ENCODE measurements around the gene TTC21A. TPM values are rescaled to one million over a fixed set of nuclear protein-coding genes. Genes with fewer than 3 reads are reported as not detected.

The TTC21A gene
- total and polyA plus RNA-seq, 2 donors (not counting 1 experiment from before 2014, with no cell fraction given): 1.6 to 2.1 TPM

- Histone ChIP-seq H4K20me1 (ENCODE audit: control insufficient read depth, extremely low read depth, insufficient read depth, low read length) (no peaks in the 10 kb centered on the region), H3K79me2 (ENCODE audit: control insufficient read depth, insufficient read depth, low read length) (no peaks in the 10 kb centered on the region), H3K4me3 (replicated peaks in 1 of 4; ENCODE audit: control extremely low read depth in 1 of 4, insufficient read depth in 1 of 4, low read depth in 3 of 4, low read length in 4 of 4) (no peak overlapping the region), H3K27ac (ENCODE audit: insufficient read depth, low read length) (no peak overlapping the region), H2AFZ (ENCODE audit: low read length) (no peak overlapping the region), H3K4me1 (ENCODE audit: control insufficient read depth, extremely low read depth, insufficient read depth, low read length) (peaks cover 6% of the 10 kb centered on the region), H3K9me3 (ENCODE audit: control insufficient read depth, insufficient read depth, low read depth, low read length) (no peaks in the 10 kb centered on the region), H3K36me3 (ENCODE audit: control insufficient read depth, insufficient read depth, low read length) (no peaks in the 10 kb centered on the region), H3K4me2 (ENCODE audit: extremely low read depth, insufficient read depth, low read length) (no peak overlapping the region), H3K9ac (ENCODE audit: insufficient read depth, low read length) (no peak overlapping the region), H3K27me3 (ENCODE audit: control insufficient read depth, insufficient read depth, low read length) (no peaks in the 10 kb centered on the region)
- TF ChIP-seq EZH2 (IDR thresholded peaks at IDR 0.05; ENCODE audit: low read length, missing control alignments): no peak
- TF ChIP-seq CTCF (conservative IDR thresholded peaks at IDR 0.05 in 1 of 2, IDR thresholded peaks at IDR 0.05 in 1 of 2; ENCODE audit: low read depth in 1 of 2, low read length in 2 of 2): no peak
- DNase-seq (ENCODE audit: low read depth in 2 of 2): no peak
These were observed 20.4 kb downstream of the TTC21A start for GRCh38 chr3:39127908-39128304.

DNA sequence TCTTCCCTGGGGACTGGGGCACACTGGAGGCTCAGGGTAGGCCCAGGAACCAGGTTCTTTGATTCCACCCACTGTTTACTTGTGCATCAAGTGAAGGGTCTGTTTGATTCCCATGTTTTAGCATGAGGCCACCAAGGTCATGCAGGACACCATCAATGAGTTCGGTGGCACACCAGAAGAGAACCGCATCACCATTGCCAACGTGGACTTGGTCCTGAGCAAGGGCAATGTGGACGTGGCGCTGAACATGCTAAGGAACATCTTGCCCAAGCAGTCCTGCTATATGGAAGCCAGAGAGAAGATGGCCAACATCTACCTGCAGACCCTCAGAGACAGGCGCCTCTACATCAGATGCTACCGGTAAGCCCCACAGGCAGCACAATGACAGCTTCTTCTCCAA is 21.5 kb downstream of the TTC21A start:
- Histone ChIP-seq H3K79me2 (ENCODE audit: control insufficient read depth, insufficient read depth, low read length) (no peaks in the 10 kb centered on the region), H3K4me3 (replicated peaks in 1 of 4; ENCODE audit: control extremely low read depth in 1 of 4, insufficient read depth in 1 of 4, low read depth in 3 of 4, low read length in 4 of 4) (no peak overlapping the region), H3K4me2 (ENCODE audit: extremely low read depth, insufficient read depth, low read length) (no peak overlapping the region), H2AFZ (ENCODE audit: low read length) (no peak overlapping the region), H3K27me3 (ENCODE audit: control insufficient read depth, insufficient read depth, low read length) (no peaks in the 10 kb centered on the region), H3K36me3 (ENCODE audit: control insufficient read depth, insufficient read depth, low read length) (no peaks in the 10 kb centered on the region), H3K4me1 (ENCODE audit: control insufficient read depth, extremely low read depth, insufficient read depth, low read length) (peaks cover 6% of the 10 kb centered on the region), H3K9ac (ENCODE audit: insufficient read depth, low read length) (no peak overlapping the region), H3K27ac (ENCODE audit: insufficient read depth, low read length) (no peak overlapping the region), H4K20me1 (ENCODE audit: control insufficient read depth, extremely low read depth, insufficient read depth, low read length) (no peaks in the 10 kb centered on the region), H3K9me3 (ENCODE audit: control insufficient read depth, insufficient read depth, low read depth, low read length) (no peaks in the 10 kb centered on the region)
- DNase-seq (ENCODE audit: low read depth in 2 of 2): no peak
- TF ChIP-seq EZH2 (IDR thresholded peaks at IDR 0.05; ENCODE audit: low read length, missing control alignments): no peak
- no peak for TF ChIP-seq CTCF (conservative IDR thresholded peaks at IDR 0.05 in 1 of 2, IDR thresholded peaks at IDR 0.05 in 1 of 2; ENCODE audit: low read depth in 1 of 2, low read length in 2 of 2)

DNA sequence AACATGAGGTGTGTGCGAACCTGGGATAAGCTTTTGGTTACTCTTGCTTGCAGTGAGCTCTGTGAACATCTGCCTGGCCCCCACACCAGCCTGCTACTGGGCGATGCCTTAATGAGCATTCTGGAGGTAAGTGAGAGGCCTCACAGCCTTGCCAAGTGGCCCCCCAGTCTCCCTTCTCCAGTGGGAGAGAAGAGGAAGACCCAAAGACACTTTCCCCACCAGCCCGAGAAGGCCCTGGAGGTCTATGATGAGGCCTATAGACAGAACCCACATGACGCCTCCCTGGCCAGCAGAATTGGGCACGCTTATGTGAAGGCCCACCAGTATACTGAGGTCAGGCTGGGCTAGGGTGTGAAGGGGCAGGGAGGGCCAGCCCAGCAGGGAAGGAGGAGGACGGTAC is 22.5 kb downstream of the TTC21A start:
- Histone ChIP-seq H3K4me3 (replicated peaks in 1 of 4; ENCODE audit: control extremely low read depth in 1 of 4, insufficient read depth in 1 of 4, low read depth in 3 of 4, low read length in 4 of 4) (no peak overlapping the region), H3K27me3 (ENCODE audit: control insufficient read depth, insufficient read depth, low read length) (no peaks in the 10 kb centered on the region), H3K9ac (ENCODE audit: insufficient read depth, low read length) (no peak overlapping the region), H3K79me2 (ENCODE audit: control insufficient read depth, insufficient read depth, low read length) (no peaks in the 10 kb centered on the region), H3K36me3 (ENCODE audit: control insufficient read depth, insufficient read depth, low read length) (no peaks in the 10 kb centered on the region), H3K4me2 (ENCODE audit: extremely low read depth, insufficient read depth, low read length) (no peak overlapping the region), H3K27ac (ENCODE audit: insufficient read depth, low read length) (no peak overlapping the region), H3K9me3 (ENCODE audit: control insufficient read depth, insufficient read depth, low read depth, low read length) (no peaks in the 10 kb centered on the region), H3K4me1 (ENCODE audit: control insufficient read depth, extremely low read depth, insufficient read depth, low read length) (peaks cover 6% of the 10 kb centered on the region), H4K20me1 (ENCODE audit: control insufficient read depth, extremely low read depth, insufficient read depth, low read length) (no peaks in the 10 kb centered on the region), H2AFZ (ENCODE audit: low read length) (no peak overlapping the region)
- DNase-seq (ENCODE audit: low read depth in 2 of 2): no peak
- no peak for TF ChIP-seq CTCF (conservative IDR thresholded peaks at IDR 0.05 in 1 of 2, IDR thresholded peaks at IDR 0.05 in 1 of 2; ENCODE audit: low read depth in 1 of 2, low read length in 2 of 2)
- no peak for TF ChIP-seq EZH2 (IDR thresholded peaks at IDR 0.05; ENCODE audit: low read length, missing control alignments)

All from fibroblast of lung (primary cell).